Stimulated activated naive CD4-positive, alpha-beta T cell (primary cell): Measurements from ENCODE around the gene FREM1.

Source experiments
- DNase-seq, 6 experiments: peaks; one replicate each; lab custom pipeline; 2025; lab: John Stamatoyannopoulos, UW

Gene FREM1

DNA sequence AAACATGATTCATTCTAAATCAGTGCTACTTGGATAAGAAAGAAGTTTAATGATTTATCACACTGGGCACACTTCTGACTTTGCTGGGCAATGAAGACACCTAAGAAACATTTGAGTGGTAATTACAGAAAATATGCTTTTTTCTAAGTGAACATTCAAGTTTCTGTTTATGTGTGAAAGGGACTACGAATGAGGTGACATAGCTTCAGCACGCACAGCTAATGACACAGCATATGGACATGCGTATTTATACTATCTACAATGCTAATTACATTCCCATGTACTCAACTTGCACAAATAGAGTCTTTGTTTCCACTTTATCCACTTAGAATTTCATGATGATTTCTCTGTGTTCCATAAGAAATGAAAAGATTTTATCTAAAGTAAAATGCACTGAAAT is 40.6 kb downstream of the FREM1 start:
- DNase-seq, result no peak

DNA sequence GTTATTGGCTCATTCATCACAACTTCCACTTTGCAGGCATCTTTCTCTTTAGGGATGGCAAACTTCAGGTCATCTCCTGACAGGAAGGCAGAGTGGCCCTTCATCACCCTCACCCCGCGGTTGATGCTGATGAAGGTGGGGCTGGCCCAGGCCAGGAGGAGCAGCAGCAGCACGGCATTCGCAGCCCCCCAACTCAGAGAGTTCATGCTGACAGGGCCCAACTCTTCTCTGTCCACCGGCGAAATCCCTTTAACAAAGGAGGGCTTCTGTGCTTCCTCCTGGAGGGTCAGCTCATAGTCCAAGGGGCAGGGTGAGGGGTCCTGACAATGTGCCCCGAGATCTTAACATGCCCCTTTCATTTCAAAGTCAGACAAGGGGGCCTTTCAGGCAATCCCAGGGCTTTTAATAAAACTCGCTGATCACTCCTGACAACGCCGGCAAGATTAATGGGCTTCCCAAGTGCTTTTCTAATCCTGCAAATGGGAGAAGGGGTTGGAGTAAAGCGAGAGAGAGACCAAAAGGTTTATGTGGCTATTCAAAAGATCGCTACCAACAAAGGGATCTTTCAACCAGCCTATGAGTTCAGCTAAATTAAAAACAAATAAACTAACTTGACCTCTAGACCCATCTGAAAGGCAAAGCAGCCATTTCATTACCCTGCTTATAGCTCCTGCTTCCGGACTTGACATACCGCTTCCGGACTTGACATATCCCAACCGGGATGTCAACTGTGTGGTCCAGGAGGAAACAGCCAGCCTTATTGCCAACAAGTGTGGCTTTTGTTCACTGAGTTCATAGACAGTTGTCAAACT is 41.2 kb downstream of the FREM1 start:
- DNase-seq, result no peak

DNA sequence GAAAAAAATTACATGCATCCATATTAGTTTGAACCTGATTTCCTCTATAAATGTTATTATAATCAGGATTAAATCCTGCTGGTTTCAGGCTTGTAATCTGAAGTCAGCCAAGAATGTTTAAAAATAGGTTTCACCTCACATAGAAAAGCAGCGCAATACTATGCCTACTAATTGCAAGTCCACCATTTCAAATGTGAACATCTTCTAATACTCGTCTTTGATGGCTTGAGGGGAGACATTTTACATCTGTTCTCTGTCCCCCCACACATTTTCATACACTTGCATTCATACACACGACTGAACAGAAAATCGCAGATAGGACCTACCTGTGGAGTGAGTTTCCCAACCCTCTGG is 41.8 kb downstream of the FREM1 start:
- no peak for DNase-seq

DNA sequence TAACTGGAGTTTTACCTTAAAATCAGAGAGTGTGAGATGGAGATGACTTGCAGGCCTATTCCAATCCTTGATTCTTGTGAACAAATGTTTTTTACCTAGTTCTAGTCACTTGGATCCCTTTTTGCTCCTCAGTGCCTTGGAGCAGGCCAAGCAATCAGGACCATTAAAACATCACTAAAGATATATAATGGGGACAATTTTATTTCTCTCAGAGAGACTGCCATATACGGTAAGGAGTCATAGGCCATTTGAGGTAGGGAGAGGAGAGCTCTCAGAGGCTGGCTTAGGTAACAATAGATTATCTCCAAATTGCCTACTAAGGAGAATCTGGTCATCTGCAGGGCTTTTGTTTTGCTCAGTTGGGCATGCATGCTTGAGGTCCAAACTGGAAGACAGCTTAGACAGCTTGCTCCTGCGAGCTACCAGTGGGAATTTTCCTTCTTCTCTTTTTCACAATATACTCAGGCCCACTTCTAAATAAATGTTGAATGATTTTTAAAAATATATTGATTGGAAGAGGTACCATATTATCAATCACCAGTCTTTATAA is 44.0 kb downstream of the FREM1 start:
- DNase-seq, result no peak

DNA sequence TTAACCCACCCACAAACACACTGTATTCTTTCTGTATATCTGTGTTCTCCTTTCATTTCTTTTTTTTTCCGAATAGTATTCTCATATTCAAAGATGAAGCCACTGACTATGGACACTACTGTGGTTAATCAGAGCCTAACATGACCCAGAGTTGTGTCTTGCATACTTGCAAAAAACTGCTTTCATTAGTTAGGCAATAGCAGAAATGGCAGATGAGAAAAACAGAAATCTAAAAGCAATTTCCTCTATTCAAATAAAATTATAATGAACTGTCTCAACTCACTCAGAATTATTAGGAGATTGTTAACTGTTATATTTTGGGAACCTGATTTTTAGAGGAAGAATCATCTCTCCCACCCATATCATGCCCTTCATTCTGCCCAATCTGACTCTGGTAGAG is 45.9 kb downstream of the FREM1 start:
- no peak for DNase-seq

DNA sequence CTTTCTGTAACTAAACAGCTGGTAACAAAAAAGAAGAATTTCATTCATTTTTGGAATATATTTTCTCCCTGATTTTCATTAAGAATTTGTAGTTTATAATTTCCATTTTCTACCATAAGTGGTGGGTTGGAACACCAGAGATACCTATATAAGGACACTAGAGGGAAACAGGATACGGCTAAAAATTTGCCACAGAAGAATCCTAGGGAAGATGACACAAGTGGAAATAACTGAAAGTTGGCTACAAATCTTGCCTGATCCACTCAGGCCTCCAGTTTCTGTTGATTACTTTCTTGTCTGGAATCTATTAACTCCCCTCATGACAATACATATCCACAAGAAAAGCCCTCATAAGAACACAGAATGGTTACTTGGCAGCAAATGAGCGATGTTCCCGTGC is 46.8 kb downstream of the FREM1 start:
- DNase-seq, result no peak

DNA sequence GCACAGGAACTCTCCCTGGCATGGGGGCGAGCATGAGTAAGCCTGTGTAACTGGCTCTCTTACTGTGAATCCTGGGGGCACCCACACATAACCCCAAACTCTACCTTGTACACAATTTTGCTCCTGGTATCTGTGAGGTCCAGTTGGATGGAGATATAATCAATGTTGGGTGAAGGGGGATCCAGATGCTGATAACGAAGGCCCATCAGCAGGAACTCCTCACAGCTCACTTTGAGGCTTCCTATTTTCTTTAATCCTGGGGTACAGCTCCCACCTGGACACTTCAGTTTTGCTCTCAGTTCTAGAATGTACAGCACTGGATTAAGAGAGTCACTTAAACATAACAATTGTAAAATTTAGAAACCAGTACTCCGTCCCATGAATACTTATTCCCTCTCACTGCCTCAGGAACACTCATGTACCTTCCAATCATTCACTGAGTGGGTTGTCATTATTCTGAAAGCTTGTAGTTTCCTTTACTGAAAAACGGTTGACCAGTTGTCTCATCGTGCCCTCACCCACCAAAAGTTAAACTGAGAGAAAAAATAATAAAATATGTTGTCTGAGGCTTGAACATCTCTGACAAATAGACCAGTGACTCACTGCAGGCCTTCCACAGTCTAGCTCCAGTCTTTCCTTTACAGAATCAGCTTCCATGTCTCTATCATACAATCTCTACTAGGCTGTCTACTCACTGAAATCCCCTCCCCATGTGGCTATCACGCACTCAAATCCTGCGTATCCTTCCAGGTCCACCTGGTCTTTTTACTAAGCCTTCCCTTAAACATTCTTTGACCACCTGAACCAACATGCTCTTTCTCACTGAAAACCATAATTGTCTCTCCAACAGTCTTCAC is 52.6 kb downstream of the FREM1 start:
- DNase-seq, result no peak

DNA sequence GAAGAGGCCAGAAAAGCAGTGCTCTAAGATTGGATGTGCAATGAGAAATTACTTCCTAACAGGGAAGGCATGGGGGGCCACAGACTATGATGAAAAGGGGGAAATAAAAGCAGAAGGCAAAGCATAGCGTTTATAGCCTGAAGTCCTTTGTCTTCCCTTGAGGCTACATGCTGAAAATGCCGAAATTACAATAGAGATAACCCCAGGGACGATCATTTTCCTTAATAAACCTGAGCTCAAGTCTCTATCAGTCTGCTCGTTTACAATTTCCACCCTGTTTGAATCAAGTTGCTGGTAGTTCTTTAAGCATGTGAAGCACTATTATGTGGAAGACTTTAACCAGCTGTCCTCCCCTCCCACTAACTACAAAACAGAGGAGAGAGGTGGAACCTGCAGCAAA is 60.4 kb downstream of the FREM1 start:
- no peak for DNase-seq

DNA sequence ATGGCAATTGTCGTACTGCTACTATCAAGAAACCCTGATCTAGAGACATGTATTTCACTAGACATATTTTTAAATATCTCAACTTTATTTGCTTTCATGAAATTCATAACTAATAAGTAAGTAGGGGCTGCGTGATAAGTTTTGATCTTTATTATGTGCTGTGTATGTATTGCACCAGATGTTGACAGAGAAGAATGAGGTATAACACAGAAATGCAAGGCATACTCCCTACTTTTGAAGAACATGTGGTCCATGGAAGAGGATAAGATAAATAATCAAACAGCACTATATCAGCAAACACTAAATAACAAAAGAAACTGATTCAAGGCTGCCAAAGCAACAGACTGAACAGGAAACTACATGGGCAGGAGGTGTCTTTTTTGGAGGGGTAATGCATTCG is 60.9 kb downstream of the FREM1 start:
- DNase-seq, result no peak

DNA sequence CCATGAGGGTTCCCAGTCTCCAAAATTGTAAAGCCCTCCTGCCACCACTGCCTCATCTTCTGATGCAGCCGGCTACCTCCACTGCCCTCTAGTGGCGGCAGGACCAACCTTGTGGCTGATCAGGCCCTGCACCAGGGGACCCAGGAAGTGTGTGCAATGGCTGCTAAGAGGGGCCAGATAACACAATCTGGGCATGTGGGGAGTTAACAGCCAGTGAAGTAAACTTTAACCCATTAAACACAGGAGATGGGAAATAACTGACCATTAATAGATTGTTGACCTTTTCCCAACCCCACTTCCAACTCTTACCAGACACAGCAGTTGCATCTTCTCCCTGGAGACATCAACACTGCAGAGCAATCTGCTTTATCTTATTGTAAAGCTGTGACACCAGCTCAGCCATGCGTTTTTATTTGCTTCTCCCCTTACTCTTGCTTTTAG is 63.3 kb downstream of the FREM1 start:
- peak in 4 of 6 experiments; percentile 7 to 29 (median 14) for DNase-seq

DNA sequence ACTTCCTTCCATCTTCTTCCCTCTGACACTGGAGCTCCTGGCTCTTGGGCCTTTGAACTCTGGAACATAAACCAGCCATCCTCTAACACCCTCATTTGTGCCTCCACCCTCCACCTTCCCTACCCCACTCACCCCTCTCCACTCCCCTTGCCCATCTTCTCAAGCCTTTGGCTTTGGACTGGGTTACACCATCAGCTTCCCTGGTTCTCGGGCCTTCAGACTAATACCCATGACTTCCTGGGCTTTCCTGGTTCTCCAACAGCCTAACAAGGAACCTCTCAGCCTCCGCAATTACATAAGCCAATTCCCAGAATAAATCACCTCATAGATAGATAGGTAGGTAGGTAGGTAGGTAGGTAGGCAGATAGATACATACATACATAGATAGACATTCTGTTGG is 67.1 kb downstream of the FREM1 start:
- DNase-seq, result no peak

DNA sequence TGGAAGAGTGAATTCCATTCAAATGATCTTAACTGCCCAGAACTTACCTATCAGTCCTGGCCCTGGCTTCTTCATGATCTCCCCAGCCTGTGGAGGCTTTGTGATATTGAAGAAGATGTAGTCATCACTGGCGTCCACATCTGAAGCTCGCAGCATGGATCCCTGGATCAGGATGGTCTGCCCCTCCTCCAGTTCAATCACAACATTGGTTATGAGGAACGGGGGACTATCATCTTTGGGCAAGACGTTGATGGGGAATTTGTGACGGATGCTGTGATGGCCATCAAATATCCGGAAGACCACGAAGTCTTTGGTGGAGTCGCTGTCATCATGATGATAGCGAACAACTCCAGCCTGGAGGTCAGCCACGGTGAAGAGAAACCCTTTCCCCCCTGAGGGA is 68.0 kb downstream of the FREM1 start:
- no peak for DNase-seq

DNA sequence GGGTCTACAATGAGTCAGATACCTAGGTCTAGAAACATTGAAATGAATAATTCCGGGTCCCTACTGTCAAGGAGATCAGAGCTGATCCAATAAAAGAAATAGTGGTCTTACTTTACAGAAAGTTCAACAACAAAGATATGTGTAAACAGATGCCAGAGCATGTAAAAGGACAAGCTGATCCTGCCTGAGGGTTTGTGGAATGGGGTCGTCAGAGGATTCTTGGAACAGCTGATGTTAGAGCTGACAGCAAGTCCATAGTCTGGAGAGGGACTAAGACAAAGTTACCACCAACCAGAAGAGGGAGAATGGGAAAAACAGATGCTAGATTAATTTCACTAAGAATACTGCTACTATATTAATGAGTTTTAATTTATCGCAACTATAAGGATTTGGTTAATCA is 71.5 kb downstream of the FREM1 start:
- no peak for DNase-seq

DNA sequence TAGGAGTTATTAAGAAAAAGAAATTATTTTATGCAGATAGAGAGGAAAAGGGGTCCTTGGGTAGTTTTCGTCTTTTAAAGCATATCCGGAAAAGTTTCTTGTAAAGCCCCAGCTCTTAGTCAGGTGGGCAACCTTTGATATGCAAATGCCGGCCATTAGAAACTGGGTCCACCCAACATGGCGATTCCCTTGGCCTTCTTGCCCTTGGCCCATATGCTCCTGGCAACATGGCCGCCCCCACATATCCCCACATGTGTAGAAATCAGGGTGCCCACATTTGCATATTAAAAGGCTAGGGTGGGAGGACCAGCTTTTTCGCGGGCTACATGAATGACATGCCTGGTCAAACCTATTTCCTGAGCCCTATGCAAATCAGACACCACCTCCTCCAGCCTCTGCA is 73.3 kb downstream of the FREM1 start:
- no peak for DNase-seq

DNA sequence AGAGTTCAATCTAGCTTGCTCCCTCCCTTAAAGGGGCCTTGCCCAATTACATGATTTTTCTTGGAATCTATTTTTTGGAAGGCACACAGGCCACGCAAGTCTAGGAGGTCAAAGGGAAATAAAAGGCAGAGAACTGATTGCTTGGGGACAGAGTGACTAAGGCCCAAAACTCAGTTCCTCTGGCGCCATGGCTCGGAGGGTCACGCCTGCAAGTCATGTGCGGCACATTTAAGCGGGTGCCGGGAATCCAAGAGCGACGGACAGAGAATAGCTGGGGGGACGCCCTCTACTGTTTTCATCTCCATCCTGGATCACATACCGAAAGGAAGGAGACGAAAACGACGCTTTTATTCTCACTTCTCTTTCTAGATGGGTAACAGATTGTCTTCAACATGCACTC is 78.6 kb downstream of the FREM1 start:
- DNase-seq, result no peak

DNA sequence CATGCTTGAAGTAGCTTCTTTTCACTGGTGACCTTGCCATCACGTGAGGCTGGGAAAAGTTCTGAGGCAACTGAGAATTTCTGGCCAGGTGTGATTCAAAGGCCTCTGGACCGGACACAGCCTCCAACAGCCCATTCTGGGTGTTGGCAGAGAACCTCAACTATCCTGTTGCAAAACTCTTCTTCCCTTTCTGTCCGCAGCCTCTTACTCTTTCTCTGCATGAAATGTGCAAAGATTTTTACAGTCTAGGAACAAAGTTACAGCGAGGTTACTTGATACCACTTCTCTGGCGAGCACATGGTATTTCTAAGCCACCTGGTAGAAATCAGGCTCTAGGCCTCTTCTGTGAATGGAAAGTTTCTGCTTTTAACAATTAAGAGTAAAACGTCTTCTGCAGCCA is 79.2 kb downstream of the FREM1 start:
- no peak for DNase-seq

DNA sequence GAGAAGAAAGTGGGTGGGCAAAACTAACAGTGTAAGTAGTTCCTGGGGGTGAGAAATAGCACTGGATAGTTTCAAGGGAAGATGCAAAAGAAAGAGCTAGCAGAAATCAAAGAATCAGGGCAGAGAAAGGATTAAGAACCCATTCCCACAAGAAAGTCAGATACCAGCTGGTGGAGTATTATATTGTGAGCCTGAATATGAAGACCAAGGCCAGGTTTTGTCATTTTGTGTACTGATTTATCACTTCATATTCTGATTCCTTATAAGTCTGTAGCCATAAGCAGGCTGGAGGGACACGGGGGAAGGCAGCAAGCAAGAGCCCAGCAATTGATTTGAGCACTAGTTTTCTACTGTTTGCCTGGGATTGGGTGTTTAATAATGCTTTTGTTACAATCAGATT is 80.2 kb downstream of the FREM1 start:
- no peak for DNase-seq

DNA sequence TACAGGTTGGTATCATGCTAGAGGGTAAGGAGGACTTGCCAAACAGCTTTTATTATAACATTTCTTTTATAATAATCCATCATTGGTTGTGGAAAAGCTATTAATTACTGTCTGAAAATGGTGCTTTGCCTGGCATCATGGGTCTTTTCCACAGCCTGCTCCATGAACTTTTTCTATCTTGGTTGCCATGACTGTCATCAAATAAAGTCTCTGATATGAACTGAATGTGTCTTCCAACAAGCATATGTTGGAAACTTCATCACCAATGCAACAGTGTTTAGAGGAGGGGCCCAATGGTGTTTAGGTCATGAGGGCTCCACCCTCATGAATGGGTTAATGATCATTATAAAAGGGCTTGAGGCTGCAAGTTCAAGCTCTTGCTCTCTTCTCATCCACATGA is 81.0 kb downstream of the FREM1 start:
- DNase-seq, result no peak

DNA sequence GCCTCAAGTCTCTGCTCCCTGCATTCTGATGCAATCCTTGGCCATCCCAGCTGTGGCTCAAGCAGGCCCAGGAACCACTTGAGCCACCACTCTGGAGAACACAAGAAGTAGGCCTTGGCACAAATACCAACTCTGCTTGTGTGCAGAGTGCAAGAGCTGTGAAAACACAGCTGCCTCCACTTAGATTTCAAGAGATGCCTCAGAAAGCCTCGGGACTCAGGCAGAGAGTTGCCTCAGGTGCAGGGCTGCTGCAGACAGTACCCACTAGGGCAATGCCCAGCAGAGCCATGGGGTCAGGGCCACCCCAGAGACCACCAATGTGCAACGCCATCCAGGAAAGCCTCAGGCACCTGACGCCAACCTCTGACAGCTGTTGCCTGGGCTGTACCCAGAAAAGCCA is 82.4 kb downstream of the FREM1 start:
- no peak for DNase-seq

DNA sequence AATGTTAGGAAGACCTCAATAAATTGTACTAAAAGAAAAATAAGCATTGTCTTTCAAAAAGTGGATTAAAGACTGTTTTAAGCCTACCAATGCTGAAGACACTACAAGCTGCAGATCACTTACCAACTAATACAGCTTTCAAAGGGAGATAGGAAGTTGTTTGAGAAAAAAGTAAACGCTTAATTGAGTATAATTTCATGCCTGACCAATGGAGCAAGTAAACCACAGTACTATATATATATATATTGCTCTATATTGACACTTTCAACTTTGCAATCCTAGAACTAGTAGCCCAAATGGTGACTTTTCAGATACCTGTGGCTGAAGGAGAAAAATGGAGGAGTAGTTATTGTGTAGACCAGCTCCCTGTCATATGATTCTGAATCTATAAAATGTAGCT is 85.7 kb downstream of the FREM1 start:
- DNase-seq, result no peak

DNA sequence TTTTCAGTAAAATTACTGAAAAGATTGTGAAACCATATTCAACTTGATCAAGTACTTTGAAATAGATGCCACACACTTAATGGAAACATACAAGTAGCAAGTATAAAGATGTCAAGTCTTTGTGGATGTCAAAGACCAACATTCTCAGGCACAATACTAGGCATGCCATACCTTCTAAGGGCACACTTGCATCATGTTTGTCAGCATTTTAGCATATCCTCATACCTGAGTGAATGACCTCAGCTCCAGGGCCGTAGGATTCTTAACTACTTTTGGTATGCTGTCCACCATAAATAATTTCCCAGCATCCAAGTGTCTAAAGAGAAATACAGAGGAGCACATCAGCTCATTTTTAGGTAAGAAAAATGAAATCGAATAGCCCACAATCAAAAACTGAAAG is 86.4 kb downstream of the FREM1 start:
- DNase-seq, result no peak

DNA sequence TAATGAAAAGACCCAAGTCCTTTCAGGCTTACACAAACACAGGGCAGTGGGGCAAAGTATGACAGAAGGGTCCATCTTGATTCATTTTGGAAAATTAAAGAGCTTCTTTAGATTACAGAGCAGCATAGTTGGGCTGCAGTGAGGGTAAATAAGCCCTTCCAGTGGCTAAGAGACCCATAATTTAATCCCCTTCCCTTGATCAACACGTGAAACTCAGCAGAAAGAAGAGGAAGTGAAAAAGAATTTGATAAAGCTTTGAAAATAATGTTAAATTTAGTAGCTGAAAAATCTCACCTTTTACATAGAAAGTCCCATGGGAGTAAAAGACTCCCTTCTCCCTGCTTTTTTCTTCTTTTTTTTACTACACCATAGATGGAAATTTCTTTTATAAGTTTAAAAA is 87.6 kb downstream of the FREM1 start:
- DNase-seq, result no peak

DNA sequence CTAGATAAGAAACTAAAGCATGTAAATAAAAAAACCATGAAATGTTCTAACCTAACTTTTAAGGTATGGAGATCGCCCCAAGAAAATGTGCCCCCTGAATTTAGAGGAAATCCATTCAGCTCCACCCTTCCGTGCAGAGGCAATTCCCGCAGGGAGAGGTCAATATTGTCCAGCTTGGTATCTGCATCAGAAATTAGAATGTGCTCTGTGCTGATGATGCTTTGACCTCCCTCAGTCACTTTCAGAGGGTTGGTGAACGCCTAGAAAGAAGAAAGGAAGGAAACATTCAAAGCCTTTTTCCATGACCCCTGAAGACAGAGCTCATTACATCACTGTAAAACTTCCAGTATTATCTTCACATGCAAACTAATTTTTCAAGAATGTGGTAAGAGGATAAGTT is 91.0 kb downstream of the FREM1 start:
- no peak for DNase-seq
